GM21367 (cell line): ENCODE measurements around the gene NUTM2D.
"Not testable (repeated sequence)": the region's sequence is repeated elsewhere in the genome, so short reads cannot be mapped to it uniquely, and the experiment has no call there.

Source experiments
- ATAC-seq: cut with Tn5 transposase; IDR thresholded peaks from one replicate; pipeline ENCODE4 v1.9.1; 2021; ENCODE audit not compliant: unreplicated experiment

Gene NUTM2D

GRCh38 chr10:87369514-87370112, 12.1 kb downstream of the NUTM2D start:
- ATAC-seq = not testable (repeated sequence)

GRCh38 chr10:87374091-87374490, 16.5 kb downstream of the NUTM2D start:
- ATAC-seq = not testable (repeated sequence)

- not testable (repeated sequence) for ATAC-seq
Observed at GRCh38 chr10:87379115-87379514, 21.6 kb downstream of the NUTM2D start.

- ATAC-seq = not testable (repeated sequence)
Observed at GRCh38 chr10:87383149-87383857, 25.8 kb downstream of the NUTM2D start.

- not testable (repeated sequence) for ATAC-seq
Observed at GRCh38 chr10:87384283-87384682, 26.7 kb downstream of the NUTM2D start.

GRCh38 chr10:87385762-87386360, 28.3 kb downstream of the NUTM2D start:
- not testable (repeated sequence) for ATAC-seq

- ATAC-seq = not testable (repeated sequence)
Observed at GRCh38 chr10:87391360-87391759, 33.8 kb downstream of the NUTM2D start.

GRCh38 chr10:87396206-87396605, 38.7 kb downstream of the NUTM2D start:
- not testable (repeated sequence) for ATAC-seq

GRCh38 chr10:87398436-87398835, 40.9 kb downstream of the NUTM2D start:
- ATAC-seq = not testable (repeated sequence)

GRCh38 chr10:87407516-87408467, 50.2 kb downstream of the NUTM2D start:
- ATAC-seq = not testable (repeated sequence)

GRCh38 chr10:87413921-87414320, 56.4 kb downstream of the NUTM2D start:
- ATAC-seq = not testable (repeated sequence)
